ENCODE results near the gene DEGS2.

The DEGS2 gene

GRCh38 chr14:100129161-100129589 lies 30.3 kb downstream of the DEGS2 start:
- no peaks in the 10 kb centered on the region for H3K27me3 ChIP-seq (ENCODE audit: insufficient read depth, low read length)
- peaks cover 7% of the 10 kb centered on the region; the same call in 1 of the 2 replicates for H3K36me3 ChIP-seq (ENCODE audit: insufficient read depth, low read length)
- H3K9me3 ChIP-seq (ENCODE audit: insufficient read depth, low read depth, low read length), result no peaks in the 10 kb centered on the region
- H3K4me1 ChIP-seq (ENCODE audit: insufficient read depth, low read length), result peaks cover 8% of the 10 kb centered on the region; the same call in 1 of the 2 replicates
- 94% methylated on average over 7 of the region's 7 CpGs for WGBS
- H3K27ac ChIP-seq (ENCODE audit: low read depth, low read length), result no peak overlapping the region
- H3K9ac ChIP-seq (ENCODE audit: low read depth, low read length), result no peak overlapping the region
- no peak overlapping the region for H3K4me3 ChIP-seq (ENCODE audit: low read length)

GRCh38 chr14:100128688-100129087 lies 30.8 kb downstream of the DEGS2 start:
- Histone ChIP-seq H3K9me3 (ENCODE audit: insufficient read depth, low read depth, low read length) (no peaks in the 10 kb centered on the region), H3K27me3 (ENCODE audit: insufficient read depth, low read length) (no peaks in the 10 kb centered on the region), H3K4me3 (ENCODE audit: low read length) (no peak overlapping the region), H3K36me3 (ENCODE audit: insufficient read depth, low read length) (peaks cover 4% of the 10 kb centered on the region; the same call in 1 of the 2 replicates), H3K9ac (ENCODE audit: low read depth, low read length) (no peak overlapping the region), H3K27ac (ENCODE audit: low read depth, low read length) (no peak overlapping the region), H3K4me1 (ENCODE audit: insufficient read depth, low read length) (peaks cover 8% of the 10 kb centered on the region; the same call in 1 of the 2 replicates)
- WGBS, result 96% methylated on average over 12 of the region's 12 CpGs

- Histone ChIP-seq H3K27ac (ENCODE audit: low read depth, low read length) (no peak overlapping the region), H3K36me3 (ENCODE audit: insufficient read depth, low read length) (peaks cover 4% of the 10 kb centered on the region; the same call in 1 of the 2 replicates), H3K4me1 (ENCODE audit: insufficient read depth, low read length) (peaks cover 8% of the 10 kb centered on the region; the same call in 1 of the 2 replicates), H3K4me3 (ENCODE audit: low read length) (no peak overlapping the region), H3K27me3 (ENCODE audit: insufficient read depth, low read length) (no peaks in the 10 kb centered on the region), H3K9me3 (ENCODE audit: insufficient read depth, low read depth, low read length) (no peaks in the 10 kb centered on the region), H3K9ac (ENCODE audit: low read depth, low read length) (no peak overlapping the region)
- 88% methylated on average over 12 of the region's 12 CpGs for WGBS
These were observed 31.5 kb downstream of the DEGS2 start for GRCh38 chr14:100127853-100128455.

GRCh38 chr14:100126401-100126800 lies 33.0 kb downstream of the DEGS2 start:
- H3K4me1 ChIP-seq (ENCODE audit: insufficient read depth, low read length), result peaks cover 7% of the 10 kb centered on the region; the same call in 1 of the 2 replicates

GRCh38 chr14:100124551-100125088 lies 34.8 kb downstream of the DEGS2 start:
- Histone ChIP-seq H3K36me3 (ENCODE audit: insufficient read depth, low read length) (peaks cover 4% of the 10 kb centered on the region; the same call in 1 of the 2 replicates), H3K4me1 (ENCODE audit: insufficient read depth, low read length) (no peaks in the 10 kb centered on the region), H3K27ac (ENCODE audit: low read depth, low read length) (no peak overlapping the region), H3K4me3 (ENCODE audit: low read length) (no peak overlapping the region), H3K9me3 (ENCODE audit: insufficient read depth, low read depth, low read length) (no peaks in the 10 kb centered on the region), H3K27me3 (ENCODE audit: insufficient read depth, low read length) (no peaks in the 10 kb centered on the region), H3K9ac (ENCODE audit: low read depth, low read length) (no peak overlapping the region)
- 95% methylated on average over 20 of the region's 20 CpGs for WGBS

More at GRCh38 chr14:100126401-100126800, 33.0 kb downstream of the DEGS2 start:
- H3K9me3 ChIP-seq (ENCODE audit: insufficient read depth, low read depth, low read length), result no peaks in the 10 kb centered on the region
- H3K27me3 ChIP-seq (ENCODE audit: insufficient read depth, low read length), result no peaks in the 10 kb centered on the region
- H3K27ac ChIP-seq (ENCODE audit: low read depth, low read length), result no peak overlapping the region
- WGBS, result 90% methylated on average over 13 of the region's 13 CpGs
- peaks cover 4% of the 10 kb centered on the region; the same call in 1 of the 2 replicates for H3K36me3 ChIP-seq (ENCODE audit: insufficient read depth, low read length)
- H3K4me3 ChIP-seq (ENCODE audit: low read length), result no peak overlapping the region
- H3K9ac ChIP-seq (ENCODE audit: low read depth, low read length), result no peak overlapping the region

GRCh38 chr14:100123618-100124017 lies 35.8 kb downstream of the DEGS2 start:
- Histone ChIP-seq H3K36me3 (ENCODE audit: insufficient read depth, low read length) (peaks cover 4% of the 10 kb centered on the region; the same call in 1 of the 2 replicates), H3K27ac (ENCODE audit: low read depth, low read length) (no peak overlapping the region), H3K9ac (ENCODE audit: low read depth, low read length) (no peak overlapping the region), H3K4me1 (ENCODE audit: insufficient read depth, low read length) (no peaks in the 10 kb centered on the region), H3K9me3 (ENCODE audit: insufficient read depth, low read depth, low read length) (no peaks in the 10 kb centered on the region), H3K27me3 (ENCODE audit: insufficient read depth, low read length) (no peaks in the 10 kb centered on the region), H3K4me3 (ENCODE audit: low read length) (no peak overlapping the region)
- 96% methylated on average over 10 of the region's 10 CpGs for WGBS

GRCh38 chr14:100122481-100123223 lies 36.8 kb downstream of the DEGS2 start:
- WGBS, result 90% methylated on average over 8 of the region's 8 CpGs
- H3K4me1 ChIP-seq (ENCODE audit: insufficient read depth, low read length), result no peaks in the 10 kb centered on the region
- H3K9ac ChIP-seq (ENCODE audit: low read depth, low read length), result no peak overlapping the region
- peaks cover 4% of the 10 kb centered on the region; the same call in 1 of the 2 replicates for H3K36me3 ChIP-seq (ENCODE audit: insufficient read depth, low read length)
- H3K9me3 ChIP-seq (ENCODE audit: insufficient read depth, low read depth, low read length), result no peaks in the 10 kb centered on the region
- no peak overlapping the region for H3K4me3 ChIP-seq (ENCODE audit: low read length)
- H3K27ac ChIP-seq (ENCODE audit: low read depth, low read length), result no peak overlapping the region
- H3K27me3 ChIP-seq (ENCODE audit: insufficient read depth, low read length), result no peaks in the 10 kb centered on the region

GRCh38 chr14:100121643-100122480 lies 37.6 kb downstream of the DEGS2 start:
- no peak overlapping the region for H3K27ac ChIP-seq (ENCODE audit: low read depth, low read length)
- 94% methylated on average over 13 of the region's 14 CpGs for WGBS

GRCh38 chr14:100120522-100121269 lies 38.7 kb downstream of the DEGS2 start:
- Histone ChIP-seq H3K27me3 (ENCODE audit: insufficient read depth, low read length) (no peaks in the 10 kb centered on the region), H3K4me3 (ENCODE audit: low read length) (no peak overlapping the region), H3K9me3 (ENCODE audit: insufficient read depth, low read depth, low read length) (no peaks in the 10 kb centered on the region), H3K4me1 (ENCODE audit: insufficient read depth, low read length) (no peaks in the 10 kb centered on the region), H3K27ac (ENCODE audit: low read depth, low read length) (no peak overlapping the region), H3K9ac (ENCODE audit: low read depth, low read length) (no peak overlapping the region), H3K36me3 (ENCODE audit: insufficient read depth, low read length) (peaks cover 4% of the 10 kb centered on the region; the same call in 1 of the 2 replicates)
- 94% methylated on average over 18 of the region's 18 CpGs for WGBS

More at GRCh38 chr14:100121643-100122480, 37.6 kb downstream of the DEGS2 start:
- no peaks in the 10 kb centered on the region for H3K27me3 ChIP-seq (ENCODE audit: insufficient read depth, low read length)
- H3K9ac ChIP-seq (ENCODE audit: low read depth, low read length), result no peak overlapping the region
- no peak overlapping the region for H3K4me3 ChIP-seq (ENCODE audit: low read length)
- H3K9me3 ChIP-seq (ENCODE audit: insufficient read depth, low read depth, low read length), result no peaks in the 10 kb centered on the region
- H3K4me1 ChIP-seq (ENCODE audit: insufficient read depth, low read length), result no peaks in the 10 kb centered on the region
- peaks cover 4% of the 10 kb centered on the region; the same call in 1 of the 2 replicates for H3K36me3 ChIP-seq (ENCODE audit: insufficient read depth, low read length)

- no peaks in the 10 kb centered on the region for H3K4me1 ChIP-seq (ENCODE audit: insufficient read depth, low read length)
- no peaks in the 10 kb centered on the region for H3K9me3 ChIP-seq (ENCODE audit: insufficient read depth, low read depth, low read length)
- no peak overlapping the region for H3K9ac ChIP-seq (ENCODE audit: low read depth, low read length)
- H3K36me3 ChIP-seq (ENCODE audit: insufficient read depth, low read length), result no peaks in the 10 kb centered on the region
- H3K27ac ChIP-seq (ENCODE audit: low read depth, low read length), result no peak overlapping the region
- H3K4me3 ChIP-seq (ENCODE audit: low read length), result no peak overlapping the region
- WGBS, result 92% methylated on average over 8 of the region's 8 CpGs
- H3K27me3 ChIP-seq (ENCODE audit: insufficient read depth, low read length), result no peaks in the 10 kb centered on the region
These were observed 40.2 kb downstream of the DEGS2 start for GRCh38 chr14:100119251-100119650.
